HG03521 (cell line): ENCODE data around the gene ZMYM5.
"Not testable (repeated sequence)": the region's sequence is repeated elsewhere in the genome, so short reads cannot be mapped to it uniquely, and the experiment has no call there.

ENCODE experiments used
- ATAC-seq: cut with Tn5 transposase; IDR thresholded peaks from one replicate; pipeline ENCODE4 v1.9.1; 2021; ENCODE audit warnings: mild to moderate bottlenecking, moderate library complexity; ENCODE audit not compliant: unreplicated experiment

The ZMYM5 gene

GRCh38 chr13:19863323-19864023, at the start of gene ZMYM5:
ZMYM5 (minus strand) TSS chr13:19863649; CDS start chr13:19852180, 11,469 bp downstream.
- ATAC-seq, result peak; percentile 83

- no peak for ATAC-seq
Measured at GRCh38 chr13:19910336-19911072, 47.1 kb upstream of the ZMYM5 start.

GRCh38 chr13:19908350-19908986, 45.0 kb upstream of the ZMYM5 start:
- ATAC-seq, result no peak

GRCh38 chr13:19905487-19906195, 42.2 kb upstream of the ZMYM5 start:
- not testable (repeated sequence) for ATAC-seq

DNA sequence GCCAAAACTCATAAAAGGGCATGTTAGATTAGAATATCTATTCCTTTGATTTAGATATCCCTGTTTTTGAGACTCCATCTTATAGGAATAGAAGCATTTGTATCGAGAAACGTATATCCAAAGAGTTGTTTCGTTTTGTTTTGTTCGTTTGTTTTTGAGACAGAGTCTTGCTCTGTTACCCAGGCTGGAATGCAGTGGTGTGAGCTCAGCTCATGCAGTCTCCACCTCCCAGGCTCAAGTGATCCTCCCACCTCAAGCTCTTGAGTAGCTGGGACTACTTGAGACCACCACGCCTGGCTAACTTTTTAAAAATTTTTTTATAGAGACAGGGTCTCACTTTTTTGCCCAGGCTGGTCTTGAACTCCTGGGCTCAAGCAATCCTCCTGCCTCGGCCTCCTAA, 26.6 kb upstream of the ZMYM5 start:
- ATAC-seq, result no peak

DNA sequence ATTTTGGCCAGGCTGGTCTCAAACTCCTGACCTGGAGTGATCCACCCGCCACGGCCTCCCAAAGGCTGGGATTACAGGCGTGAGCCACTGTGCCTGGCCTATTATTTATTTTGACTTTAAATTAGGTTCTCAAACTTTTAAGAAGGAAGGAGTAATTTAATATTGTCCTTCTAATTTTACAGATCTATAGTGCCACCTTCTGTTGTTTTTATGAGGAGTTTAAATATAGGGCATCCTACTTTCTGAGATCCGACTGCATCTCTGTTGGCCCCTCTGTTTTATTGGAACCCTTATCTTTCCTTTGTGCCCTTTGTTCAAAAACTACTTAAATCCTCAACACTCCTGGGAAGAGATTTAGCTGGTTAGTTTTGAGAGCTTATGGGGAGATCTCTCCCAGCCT, 25.4 kb upstream of the ZMYM5 start:
- no peak for ATAC-seq

DNA sequence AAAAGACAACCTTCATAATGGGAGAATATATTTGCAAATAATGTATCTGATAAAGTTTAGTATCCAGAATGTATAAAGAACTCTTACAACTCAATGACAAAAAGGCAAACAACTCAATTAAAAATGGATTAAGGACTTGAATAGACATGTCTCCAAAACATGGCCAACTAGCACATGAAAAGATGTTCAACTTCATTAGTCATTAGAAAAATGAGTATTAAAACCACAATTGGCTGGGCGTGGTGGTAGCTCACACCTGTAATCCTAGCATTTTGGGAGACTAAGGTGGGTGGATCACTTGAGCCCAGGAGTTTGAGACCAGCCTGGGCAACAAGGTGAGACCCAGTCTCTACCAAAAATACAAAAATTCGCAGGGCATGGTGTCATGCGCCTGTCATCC, 18.8 kb upstream of the ZMYM5 start:
- ATAC-seq, result no peak

GRCh38 chr13:19881641-19882040, 18.2 kb upstream of the ZMYM5 start:
- ATAC-seq, result no peak

DNA sequence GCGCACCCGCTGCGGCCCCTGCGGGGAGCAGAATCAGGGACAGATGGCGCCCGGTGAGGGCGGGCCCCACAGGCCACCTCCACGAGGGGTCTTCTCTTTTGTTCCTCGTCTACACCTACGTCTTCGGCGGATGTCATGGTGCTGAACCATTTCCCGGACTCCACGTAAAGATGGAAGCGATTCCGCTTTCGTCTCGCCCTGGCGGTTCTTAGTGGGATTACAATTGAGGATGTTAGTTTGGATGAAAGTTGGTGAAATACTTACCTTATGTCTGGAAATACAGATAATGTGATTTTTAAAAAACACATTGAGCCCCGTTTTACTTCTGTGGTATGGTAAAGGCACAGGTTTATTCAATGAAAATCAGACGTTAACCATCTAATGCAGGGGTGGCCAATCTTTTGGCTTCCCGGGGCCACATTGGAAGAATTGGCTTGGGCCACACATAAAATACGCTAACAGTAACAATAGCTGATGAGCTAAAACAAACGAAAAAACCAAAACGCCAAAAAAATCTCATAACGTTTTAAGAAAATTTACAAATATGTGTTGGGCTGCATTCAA, 1.4 kb upstream of the ZMYM5 start:
- peak; percentile 2 for ATAC-seq

DNA sequence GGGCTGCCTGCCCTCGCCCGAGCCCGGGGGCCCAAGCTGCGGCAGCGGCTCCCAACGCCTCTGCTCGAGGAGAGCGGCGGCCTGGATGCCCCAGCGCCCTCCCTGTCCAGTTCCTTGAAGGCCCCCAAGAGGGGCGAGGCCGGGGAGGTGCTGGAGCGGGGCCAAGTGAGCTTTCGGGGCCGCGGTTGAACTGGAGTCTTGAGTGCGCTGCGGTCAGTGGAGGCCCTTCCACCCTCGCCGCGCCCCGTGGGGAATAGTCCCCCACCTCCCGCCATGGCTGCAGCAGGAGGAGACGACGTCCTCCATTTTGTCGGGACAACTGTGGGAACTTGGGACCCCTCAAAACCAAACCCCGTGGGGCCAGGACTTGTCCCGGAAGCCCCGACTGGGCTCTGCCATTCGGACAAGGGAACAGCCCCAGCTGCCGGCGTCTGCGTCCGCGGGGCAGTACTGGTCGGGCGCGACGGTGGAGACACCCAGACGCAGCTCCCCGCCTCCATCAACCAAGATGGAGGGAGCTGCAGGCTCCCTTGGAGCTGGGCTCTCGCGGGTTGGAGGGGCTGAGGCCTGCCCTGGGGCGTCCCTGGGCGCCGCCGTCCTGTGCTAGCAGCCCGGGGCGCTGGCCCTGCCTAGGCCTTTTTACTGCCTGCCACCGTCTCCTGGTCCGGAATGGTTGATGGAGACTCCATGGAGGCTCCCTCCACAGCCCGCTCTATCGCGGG, 736 bp upstream of the ZMYM5 start:
- peak; percentile 22 for ATAC-seq

- ATAC-seq, result no peak
Measured at GRCh38 chr13:19862481-19863313, 752 bp downstream of the ZMYM5 start.

DNA sequence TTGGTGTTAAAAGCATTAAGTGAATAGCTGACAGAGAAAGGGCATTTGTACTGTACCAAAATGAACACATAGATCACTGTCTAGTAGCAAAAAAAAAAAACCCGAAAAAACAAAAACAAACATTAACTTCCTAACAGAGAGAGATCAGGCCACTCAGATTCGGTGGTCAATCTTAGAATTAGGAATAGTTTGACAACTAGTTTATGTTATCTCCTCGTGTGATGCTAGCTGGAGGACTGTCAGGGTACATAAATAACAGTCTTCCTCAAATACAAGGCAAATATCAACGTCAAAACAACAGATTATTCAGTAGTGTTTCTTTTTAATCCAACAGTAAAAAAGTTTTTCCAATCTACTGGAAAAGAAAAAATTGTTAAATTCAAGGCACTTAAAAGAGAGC, 1.7 kb downstream of the ZMYM5 start:
- ATAC-seq, result no peak

DNA sequence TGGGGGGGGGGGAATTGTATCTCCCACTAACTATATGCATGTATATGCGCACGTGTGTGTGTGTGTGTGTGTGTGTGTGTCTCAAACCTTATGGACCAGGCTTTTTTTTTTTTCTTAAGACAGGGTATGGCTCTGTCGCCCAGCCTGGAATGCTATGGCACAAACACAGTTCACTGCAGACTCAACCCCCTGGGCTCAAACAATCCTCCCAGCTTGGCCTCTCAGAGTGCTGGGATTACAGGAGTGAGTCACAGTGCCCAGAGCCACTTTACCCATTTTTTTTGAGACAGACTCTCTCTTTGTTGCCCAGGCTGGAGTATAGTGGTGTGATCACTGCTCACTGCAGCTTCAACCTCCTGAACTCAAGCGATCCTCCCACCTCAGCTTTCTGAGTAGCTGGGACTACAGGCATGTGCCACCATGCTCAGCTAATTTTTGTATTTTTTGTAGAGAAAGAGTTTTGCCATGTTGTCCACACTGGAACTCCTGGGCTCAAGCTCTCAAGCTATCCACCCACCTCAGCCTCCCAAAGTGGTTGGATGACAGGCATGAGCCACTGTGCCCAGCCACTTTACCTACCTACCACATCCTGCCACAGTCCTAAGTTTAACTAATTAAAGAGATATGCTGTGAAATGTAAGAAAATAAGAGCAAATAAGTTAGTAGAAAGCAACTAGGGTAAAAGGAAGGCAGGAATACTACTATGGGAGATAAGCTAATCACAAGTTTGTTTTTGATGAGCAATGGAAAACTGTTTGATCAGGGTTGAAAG, 2.4 kb downstream of the ZMYM5 start:
- no peak for ATAC-seq

DNA sequence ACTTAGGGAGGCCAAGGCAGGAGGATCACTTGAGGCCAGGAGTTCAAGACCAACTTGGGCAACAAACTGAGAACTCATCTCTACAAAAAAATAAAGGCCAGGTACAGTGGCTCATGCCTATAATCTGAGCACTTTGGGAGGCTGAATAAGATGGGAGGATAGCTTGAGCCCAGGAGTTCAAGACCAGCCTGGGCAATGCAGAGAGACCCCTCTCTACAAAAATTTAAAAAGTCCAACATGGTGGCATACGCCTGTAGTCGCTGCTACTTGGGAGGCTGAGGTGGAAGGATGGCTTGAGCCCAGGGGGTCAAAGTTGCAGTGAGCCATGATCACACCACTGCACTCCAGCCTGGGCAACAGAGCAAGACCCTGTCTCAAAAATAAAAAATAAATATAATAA, 5.8 kb downstream of the ZMYM5 start:
- ATAC-seq, result not testable (repeated sequence)

GRCh38 chr13:19852766-19853165, 10.7 kb downstream of the ZMYM5 start:
- ATAC-seq, result no peak

DNA sequence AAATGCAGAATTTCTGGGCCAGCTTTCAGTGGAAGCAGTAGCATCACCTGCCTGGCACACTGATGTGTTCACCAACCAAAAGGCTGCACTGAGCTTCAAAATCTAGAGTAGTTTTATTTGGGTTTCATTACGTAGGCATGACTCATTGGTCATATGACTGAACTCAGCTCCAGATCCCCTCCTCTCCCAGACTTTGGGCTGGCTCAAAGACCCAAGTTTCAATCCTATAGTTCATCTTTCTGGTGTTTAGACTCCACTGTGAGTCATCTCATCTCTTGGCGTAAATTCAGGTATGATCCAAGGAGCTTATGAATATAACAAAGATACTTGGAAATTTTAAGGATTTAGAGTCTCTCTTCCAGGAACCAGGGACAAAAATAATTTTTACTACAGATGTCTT, 17.7 kb downstream of the ZMYM5 start:
- ATAC-seq, result no peak

DNA sequence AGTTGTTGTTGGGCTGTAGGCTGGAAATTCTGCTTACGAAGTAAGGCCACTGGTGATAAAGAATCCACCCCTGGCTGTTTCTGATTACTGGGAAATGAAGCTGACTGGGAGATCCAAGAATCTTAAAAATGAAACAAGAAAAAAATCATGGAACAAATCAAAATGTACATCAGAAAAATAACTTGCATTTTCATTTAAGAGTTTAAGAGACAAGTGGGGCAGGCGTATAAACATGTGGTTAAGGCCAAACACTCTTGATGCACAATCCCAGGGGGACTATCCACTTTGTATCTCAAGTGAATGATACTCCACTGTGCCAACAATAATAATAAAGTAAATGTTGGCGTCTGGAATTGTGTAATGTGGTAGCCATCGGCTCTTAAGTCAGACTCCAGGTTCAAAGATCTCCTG, 24.6 kb downstream of the ZMYM5 start:
- ATAC-seq, result no peak

DNA sequence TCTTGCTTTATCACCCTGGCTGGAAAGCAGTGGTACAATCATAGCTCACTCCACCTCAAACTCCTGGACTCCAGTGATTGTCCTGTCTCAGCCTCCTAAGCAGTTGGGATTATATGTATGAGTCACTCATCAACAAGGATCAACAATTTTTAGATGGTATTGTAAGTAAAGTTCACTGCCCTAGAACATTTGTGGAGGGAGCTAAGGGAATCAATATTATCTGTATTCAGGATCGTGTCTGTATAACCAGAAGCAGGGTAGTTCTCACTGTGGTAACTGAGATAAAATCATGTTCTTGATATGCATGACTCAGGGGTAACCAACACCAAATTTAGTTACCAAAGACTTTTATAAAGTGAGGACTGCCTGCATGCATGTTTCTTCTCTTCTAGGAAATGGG, 27.0 kb downstream of the ZMYM5 start:
- no peak for ATAC-seq

GRCh38 chr13:19834704-19835103, 28.7 kb downstream of the ZMYM5 start:
- ATAC-seq, result no peak
